IMR-90 (cell line): ENCODE data around the gene ADGRV1. TPM values are rescaled to one million over a fixed set of nuclear protein-coding genes. Genes with fewer than 3 reads are reported as not detected.

Source experiments
- ATAC-seq: fragments of 200-7000 bp; cut with Tn5 transposase; 2 replicates; pipeline ENCODE4 v1.9.1; 2020; ENCODE audit warnings: low read depth, mild to moderate bottlenecking, moderate library complexity
- BruUV-seq: library from RNA; stranded (reverse); fragments of 400-500 nt; replicated peaks from 2 replicates; lab custom pipeline; 2021; lab: Mats Ljungman, UMichigan
- CTCF ChIA-PET: fragments of 300-600 bp; formaldehyde crosslinking; extraction: SDS; loops from one replicate; lab custom pipeline; 2021; ENCODE audit warnings: antibody characterized with exemption; lab: Yijun Ruan, JAX
- POLR2A ChIA-PET: fragments of 300-600 bp; sonication (Branson Sonifier 250); formaldehyde crosslinking; loops from one replicate; lab custom pipeline; 2022; ENCODE audit warnings: antibody characterized with exemption; ENCODE audit not compliant: unreplicated experiment; lab: Charles Lee
- DNase-seq: peaks from one replicate; pipeline ENCODE4 v3.0.0; 2013
- H2AFZ ChIP-seq: replicated peaks from 2 replicates; pipeline ENCODE3; 2013; ENCODE audit warnings: low read length, mild to moderate bottlenecking; ENCODE audit not compliant: poor library complexity
- H2AK5ac ChIP-seq: 2 replicates; pipeline ENCODE4 v1.6.1; 2013; ENCODE audit warnings: low read depth, low read length, inconsistent platforms
- H2AK9ac ChIP-seq: replicated peaks from 2 replicates; pipeline ENCODE3; 2013; ENCODE audit warnings: mild to moderate bottlenecking, low read depth, low read length, moderate library complexity; ENCODE audit not compliant: poor library complexity
- H2BK120ac ChIP-seq: 2 replicates; pipeline ENCODE4 v1.6.1; 2013; ENCODE audit warnings: low read depth, low read length, inconsistent platforms
- H2BK15ac ChIP-seq: 3 replicates; pipeline ENCODE4 v1.6.1; 2013; ENCODE audit warnings: low read depth, low read length, inconsistent platforms
- H2BK20ac ChIP-seq: 2 replicates; pipeline ENCODE4 v1.6.1; 2013; ENCODE audit warnings: low read depth, mild to moderate bottlenecking, inconsistent platforms, low read length, moderate library complexity
- H2BK5ac ChIP-seq: 2 replicates; pipeline ENCODE4 v1.6.1; 2013; ENCODE audit warnings: mild to moderate bottlenecking, low read depth, low read length, inconsistent platforms; ENCODE audit not compliant: poor library complexity, severe bottlenecking
- H3K14ac ChIP-seq: replicated peaks from 2 replicates; pipeline ENCODE4 v1.6.1; 2013; ENCODE audit warnings: low read depth, low read length, inconsistent platforms
- H3K18ac ChIP-seq: 2 replicates; pipeline ENCODE4 v1.6.1; 2013; ENCODE audit warnings: low read depth, low read length, control low read depth
- H3K23ac ChIP-seq: 2 replicates; pipeline ENCODE4 v1.6.1; 2013; ENCODE audit warnings: low read depth, low read length, inconsistent platforms
- H3K27ac ChIP-seq: 2 replicates; pipeline ENCODE4 v1.5.1; 2013; ENCODE audit warnings: mild to moderate bottlenecking, control low read depth, low read length; ENCODE audit not compliant: insufficient read depth
- H3K27me3 ChIP-seq: 2 replicates; pipeline ENCODE4 v1.6.1; 2013; ENCODE audit warnings: low read length; ENCODE audit not compliant: control insufficient read depth, insufficient read depth
- H3K36me3 ChIP-seq: 2 replicates; pipeline ENCODE4 v1.6.1; 2013; ENCODE audit warnings: low read length, mixed read lengths; ENCODE audit not compliant: control insufficient read depth, insufficient read depth
- H3K4ac ChIP-seq: 2 replicates; pipeline ENCODE4 v1.6.1; 2013; ENCODE audit warnings: low read depth, low read length, inconsistent platforms
- H3K4me1 ChIP-seq: 2 replicates; pipeline ENCODE4 v1.6.1; 2013; ENCODE audit warnings: low read length, mixed read lengths; ENCODE audit not compliant: control insufficient read depth, insufficient read depth
- H3K4me2 ChIP-seq: 2 replicates; pipeline ENCODE4 v1.6.1; 2013; ENCODE audit warnings: low read depth, mild to moderate bottlenecking, control low read depth, low read length, moderate library complexity
- H3K4me3 ChIP-seq: 2 replicates; pipeline ENCODE4 v1.5.1; 2013; ENCODE audit warnings: low read depth, mild to moderate bottlenecking, control low read depth, low read length, moderate library complexity; ENCODE audit not compliant: insufficient read depth
- H3K56ac ChIP-seq: 2 replicates; pipeline ENCODE4 v1.6.1; 2013; ENCODE audit warnings: low read length, inconsistent platforms; ENCODE audit not compliant: insufficient read depth; ENCODE audit errors: extremely low read depth
- H3K79me1 ChIP-seq, 2 experiments: 2 replicates each; pipeline ENCODE4 v1.6.1; 2013; ENCODE audit warnings: low read length in 2 of 2, inconsistent platforms in 1 of 2, low read depth in 1 of 2
- H3K9ac ChIP-seq: 2 replicates; pipeline ENCODE4 v1.6.1; 2013; ENCODE audit warnings: low read depth, low read length, control low read depth
- H3K9me1 ChIP-seq: 2 replicates; pipeline ENCODE4 v1.6.1; 2013; ENCODE audit warnings: low read length, inconsistent platforms; ENCODE audit not compliant: insufficient read depth
- H3K9me3 ChIP-seq: 2 replicates; pipeline ENCODE4 v1.6.1; 2013; ENCODE audit warnings: low read length; ENCODE audit not compliant: control insufficient read depth, insufficient read depth
- H4K20me1 ChIP-seq: 2 replicates; pipeline ENCODE4 v1.6.1; 2013; ENCODE audit warnings: low read length, inconsistent platforms; ENCODE audit not compliant: insufficient read depth
- H4K5ac ChIP-seq: 2 replicates; pipeline ENCODE4 v1.6.1; 2013; ENCODE audit warnings: mild to moderate bottlenecking, low read depth, low read length, control low read depth
- H4K8ac ChIP-seq, 2 experiments: 2 replicates each; pipeline ENCODE4 v1.6.1; 2013; ENCODE audit warnings: low read depth in 2 of 2, low read length in 2 of 2, control low read depth in 1 of 2, inconsistent platforms in 1 of 2
- H4K91ac ChIP-seq: 2 replicates; pipeline ENCODE4 v1.6.1; 2013; ENCODE audit warnings: low read depth, low read length, inconsistent platforms; ENCODE audit not compliant: insufficient read depth
- BHLHE40 ChIP-seq: fragments of 150-350 bp; IDR thresholded peaks from 2 replicates; pipeline ENCODE4 v1.6.1; 2016; ENCODE audit warnings: mild to moderate bottlenecking, low read depth, low read length
- CEBPB ChIP-seq: IDR thresholded peaks from 2 replicates; pipeline ENCODE4 v1.6.1; 2012; ENCODE audit warnings: low read depth, low read length, improper control_type of control experiment
- CHD1 ChIP-seq: IDR thresholded peaks from 2 replicates; pipeline ENCODE4 v1.6.1; 2012; ENCODE audit warnings: low read depth, low read length, improper control_type of control experiment
- FOS ChIP-seq: fragments of 150-350 bp; IDR thresholded peaks from 2 replicates; pipeline ENCODE4 v1.6.1; 2016; ENCODE audit warnings: low read depth, low read length
- MAFK ChIP-seq: IDR thresholded peaks from 2 replicates; pipeline ENCODE4 v1.6.1; 2012; ENCODE audit warnings: low read depth, low read length, improper control_type of control experiment
- RAD21 ChIP-seq: IDR thresholded peaks from 2 replicates; pipeline ENCODE4 v1.6.1; 2012; ENCODE audit warnings: low read length, improper control_type of control experiment
- RCOR1 ChIP-seq: IDR thresholded peaks from 2 replicates; pipeline ENCODE4 v1.6.1; 2012; ENCODE audit warnings: mild to moderate bottlenecking, low read length, improper control_type of control experiment; ENCODE audit not compliant: insufficient replicate concordance
- RFX5 ChIP-seq: IDR thresholded peaks from 2 replicates; pipeline ENCODE4 v1.8.0; 2012; ENCODE audit warnings: low read depth, mild to moderate bottlenecking, low read length, moderate library complexity
- WGBS, 2 experiments: methylation state at CpG; one replicate each; pipeline versions ENCODE4 v1.1.5 to v1.1.7; 2013; ENCODE audit warnings: missing lambda C conversion rate in 2 of 2; ENCODE audit not compliant: insufficient read length in 1 of 2; ENCODE audit errors: extremely low coverage in 2 of 2; 5-methylcytosine and 5-hydroxymethylcytosine counted together
- dilution Hi-C: fragments of 300-500 bp; cut with HindIII; formaldehyde crosslinking; loops from one replicate; pipeline ENCODE4 v1.14.3; 2018; ENCODE audit warnings: low sequenced_read_pairs; ENCODE audit not compliant: unreplicated experiment
- in situ Hi-C: fragments of 300-500 bp; cut with MboI; formaldehyde crosslinking; loops from 3 replicates; pipeline ENCODE4 v1.14.3; 2019; ENCODE audit warnings: low sequenced_read_pairs, inconsistent platforms, mixed read lengths
- intact Hi-C: fragments of 100-400 bp; cut with micrococcal nuclease; formaldehyde crosslinking; loops from 2 replicates; pipeline ENCODE4 v1.10.0; 2022
- polyA plus RNA-seq, 3 experiments: library from polyadenylated mRNA; depleted of rRNA; stranded (reverse); fragments of >200 nt; gene quantifications; 2 replicates each; pipeline ENCODE4 v1.2.3, GENCODE V29; 2012; ENCODE audit warnings: low replicate concordance in 1 of 3
- total RNA-seq: library from RNA; depleted of rRNA; stranded (reverse); fragments of >200 nt; gene quantifications from 2 replicates; pipeline ENCODE4 v1.2.3, GENCODE V29; 2012

ADGRV1 gene
- total and polyA plus RNA-seq, 2 of the 4 experiments (the other 2 are of a cell fraction) = under 0.01 TPM; not detected in 1

- Histone ChIP-seq H3K23ac (no peak overlapping the region), H4K8ac (no peak overlapping the region), H3K79me1 (no peaks in the 10 kb centered on the region), H3K14ac (no peak overlapping the region), H3K27ac (no peak overlapping the region), H2BK5ac (no peak overlapping the region), H3K27me3 (peaks cover 2% of the 10 kb centered on the region; the same call in 1 of the 2 replicates), H4K20me1 (no peaks in the 10 kb centered on the region), H3K18ac (no peak overlapping the region), H3K56ac (no peak overlapping the region), H2AK9ac (no peak overlapping the region), H3K4ac (no peak overlapping the region), H4K5ac (no peak overlapping the region), H2BK20ac (no peak overlapping the region), H3K9me1 (no peaks in the 10 kb centered on the region), H3K9me3 (no peaks in the 10 kb centered on the region), H3K9ac (no peak overlapping the region), H2AK5ac (no peak overlapping the region), H2AFZ (no peak overlapping the region), H3K36me3 (no peaks in the 10 kb centered on the region), H3K4me2 (no peak overlapping the region), H3K4me3 (no peak overlapping the region), H2BK15ac (no peak overlapping the region), H2BK120ac (no peak overlapping the region), H4K91ac (no peak overlapping the region), H3K4me1 (no peaks in the 10 kb centered on the region)
- ChIA-PET CTCF (interaction anchor here (1.5 kb wide), 1 partner anchor 12 kb away, joined by 3 read pairs; no protein-coding TSS in a partner anchor), POLR2A (no interaction called here)
- no peak for TF ChIP-seq CEBPB
- TF ChIP-seq FOS = no peak
- no peak for TF ChIP-seq RAD21
- TF ChIP-seq BHLHE40 = no peak
- no peak for TF ChIP-seq CHD1
- no peak for TF ChIP-seq MAFK
- no peak for TF ChIP-seq RFX5
- TF ChIP-seq RCOR1 = no peak
- in situ Hi-C loops = no loop called here
- BruUV-seq = no TSS peak
- intact Hi-C loops = no loop called here
- DNase-seq (no peak), ATAC-seq (no peak)
- WGBS, 2 experiments = 100% methylated on average over 1 of the region's 5 CpGs; no CpG with 5 or more reads in 1 of the 2 experiments
- dilution Hi-C loops = loop anchor here (25.0 kb wide), 1 partner anchor 538 kb away; no protein-coding TSS in a partner anchor
Measured at GRCh38 chr5:90874066-90874465, 315.5 kb downstream of the ADGRV1 start.
